ENCODE data around the gene ARHGAP35.
"Not testable (repeated sequence)": the region's sequence is repeated elsewhere in the genome, so short reads cannot be mapped to it uniquely, and the experiment has no call there.

ARHGAP35 gene

DNA sequence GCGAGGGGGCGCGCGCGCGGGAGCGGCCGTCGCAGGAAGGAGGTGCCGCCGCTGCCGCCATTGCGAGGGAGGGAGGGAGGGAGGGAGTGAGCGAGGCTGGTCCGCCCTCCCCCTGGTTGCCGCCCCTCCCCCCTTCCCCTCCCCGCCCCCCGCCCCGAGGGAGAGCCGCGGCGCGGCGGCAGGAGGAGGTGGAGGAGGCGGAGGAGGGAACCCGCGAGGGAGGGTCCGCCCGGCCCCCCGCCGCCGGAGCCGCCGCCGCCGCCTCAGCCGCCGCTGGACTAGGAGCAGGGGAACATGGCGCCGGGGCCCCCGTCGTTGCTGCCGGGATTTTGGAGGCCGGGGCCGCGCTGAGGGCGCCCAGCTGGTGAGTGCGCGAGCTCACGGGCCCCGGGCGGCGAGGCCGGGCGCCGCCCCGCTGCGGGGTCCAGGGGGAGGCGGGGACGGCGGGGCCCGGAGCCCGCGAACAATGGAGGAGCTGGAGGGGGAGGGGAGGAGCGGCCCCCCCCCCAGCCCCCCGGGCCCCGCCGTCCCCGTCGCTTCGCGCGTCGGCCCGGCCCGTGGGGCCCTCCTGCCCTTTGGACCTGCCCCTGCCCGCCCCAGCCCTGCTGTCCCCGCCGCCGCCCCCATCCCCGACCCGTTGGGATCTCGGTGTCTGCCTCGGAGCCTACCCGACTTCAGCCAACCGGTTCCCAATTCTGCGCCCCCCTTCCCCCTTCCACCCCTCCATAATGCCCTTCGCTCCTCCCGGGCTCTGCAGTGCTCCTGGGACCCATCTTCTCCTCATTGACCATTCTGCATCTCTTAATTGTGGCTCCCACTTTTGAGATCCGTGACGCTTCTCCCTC lies at the start of gene ARHGAP35:
Gene ARHGAP35, plus strand, starts transcription at position 152 of the 845 bp plus-strand sequence. CDS start 57,679 bp downstream, outside the sequence.
- Mint-ChIP-seq H3K9me3 (no peaks in the 10 kb centered on the region), H3K27me3 (no peaks in the 10 kb centered on the region), H3K4me3 (peak within 1 kb of the TSS; percentile 84), H3K4me1 (peaks cover 21% of the 10 kb centered on the region), H3K36me3 (peaks cover 6% of the 10 kb centered on the region), H3K27ac (peak within 1 kb of the TSS; percentile 93)
- peak; percentile 40 for ATAC-seq

DNA sequence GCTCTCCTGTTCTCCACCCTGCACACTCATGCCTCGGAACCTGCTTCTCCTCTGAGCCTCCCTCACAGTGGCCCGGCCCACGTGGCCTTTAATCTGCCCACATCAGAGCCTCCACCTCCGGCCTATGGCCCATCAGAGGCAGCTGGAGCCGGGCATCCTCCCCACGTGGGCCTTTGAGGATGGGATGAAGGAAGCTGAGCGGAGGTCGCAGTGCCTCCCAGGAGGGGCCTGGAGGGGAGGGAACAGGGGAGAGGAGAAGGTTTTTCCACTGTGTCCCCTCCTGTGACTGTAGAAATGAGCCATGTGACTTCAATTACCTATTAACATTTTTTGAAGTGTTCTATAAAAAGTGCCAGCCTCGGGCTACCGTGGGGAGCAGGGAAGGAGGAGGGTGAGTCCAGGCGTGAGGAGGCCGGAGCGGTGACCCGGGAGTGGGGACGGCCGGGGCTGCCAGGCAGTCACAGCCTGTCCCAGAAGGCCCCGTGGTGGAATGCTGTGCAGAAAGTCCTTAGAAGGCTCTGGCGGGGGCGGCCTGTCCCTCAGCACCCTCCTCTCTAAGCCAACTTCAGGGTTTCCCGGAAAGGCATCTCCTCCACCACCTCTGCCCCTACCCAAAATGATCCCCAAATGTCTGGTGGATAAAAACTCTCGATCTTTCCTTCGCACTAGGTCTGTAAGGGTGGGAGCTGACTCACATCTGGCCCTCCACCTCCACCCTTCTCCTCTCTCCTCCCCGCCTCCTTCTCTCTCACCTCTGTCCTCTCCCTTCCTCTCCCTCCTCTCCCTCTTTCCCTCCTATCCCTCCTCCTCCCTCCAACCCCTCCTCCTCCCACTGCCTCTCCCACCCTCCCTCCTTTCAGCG lies 47.6 kb upstream of the ARHGAP35 start:
- ATAC-seq = peak; percentile 27
- Mint-ChIP-seq H3K4me3 (no peak overlapping the region), H3K27ac (no peak overlapping the region), H3K27me3 (no peaks in the 10 kb centered on the region), H3K9me3 (no peaks in the 10 kb centered on the region), H3K4me1 (peaks cover 6% of the 10 kb centered on the region), H3K36me3 (no peaks in the 10 kb centered on the region)

DNA sequence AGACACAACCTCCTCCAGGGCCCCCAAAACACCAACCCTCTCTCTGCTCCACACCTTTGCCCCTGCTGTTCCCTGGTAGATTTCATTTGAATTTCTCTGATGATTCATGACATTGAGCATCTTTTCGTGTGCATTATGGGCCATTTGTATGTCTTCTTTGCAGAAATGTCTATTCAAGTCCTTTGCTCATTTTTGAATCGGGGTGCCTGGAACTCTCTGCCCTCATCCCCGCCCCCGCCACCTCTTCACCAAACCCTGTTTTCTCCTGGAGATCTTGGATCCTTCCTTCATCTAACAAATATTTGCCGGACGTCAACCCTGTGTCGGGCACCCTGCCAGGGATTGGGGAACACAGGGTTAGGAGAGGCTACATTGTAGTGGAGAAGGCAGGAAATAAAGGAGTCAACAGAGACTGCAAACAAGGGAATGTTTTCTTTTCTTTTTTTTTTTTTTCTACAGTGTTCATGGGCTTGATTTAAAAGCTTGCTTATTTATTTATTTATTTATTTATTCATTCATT lies 46.9 kb upstream of the ARHGAP35 start:
- Mint-ChIP-seq H3K4me3 (no peak overlapping the region), H3K27me3 (no peaks in the 10 kb centered on the region), H3K27ac (no peak overlapping the region), H3K36me3 (no peaks in the 10 kb centered on the region), H3K4me1 (peaks cover 9% of the 10 kb centered on the region), H3K9me3 (no peaks in the 10 kb centered on the region)
- ATAC-seq = no peak

DNA sequence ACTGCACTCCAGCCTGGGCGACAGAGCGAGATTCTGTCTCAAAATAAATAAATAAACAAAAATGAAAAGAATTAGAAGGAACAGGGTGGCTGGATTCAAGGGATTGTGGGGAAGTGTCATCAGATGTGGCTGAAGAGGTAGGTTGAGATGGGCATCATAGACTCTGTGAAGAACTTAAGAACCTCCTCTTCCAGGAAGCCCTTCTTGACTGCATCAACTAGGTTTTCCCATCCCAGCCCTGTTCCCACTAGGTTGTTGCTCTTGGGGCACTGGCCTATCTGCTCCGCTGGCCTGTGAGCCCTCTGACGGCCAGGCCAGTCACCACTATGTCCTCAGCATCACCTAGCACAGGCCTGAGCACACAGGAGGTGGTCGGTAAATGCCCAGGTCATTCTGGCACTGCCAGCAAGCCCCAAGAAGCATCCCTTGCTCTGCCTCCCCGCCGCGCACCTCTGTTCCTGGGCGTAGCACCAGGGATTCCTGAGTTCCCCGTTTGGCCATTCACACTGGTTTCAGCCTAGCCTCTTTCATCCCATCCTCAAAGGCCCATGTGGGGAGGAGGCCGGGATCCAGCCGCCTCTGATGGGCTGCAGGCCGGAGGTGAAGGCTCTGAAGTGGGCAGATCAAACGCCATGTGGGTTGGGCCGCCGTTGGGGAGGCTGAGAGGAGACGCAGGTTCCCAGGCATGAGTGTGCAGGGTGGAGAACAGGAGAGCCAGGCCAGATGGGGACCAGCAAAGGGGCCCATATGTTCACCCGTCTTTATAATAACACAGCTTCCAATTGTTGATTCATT lies 44.8 kb upstream of the ARHGAP35 start:
- peak overlapping the region; percentile 17 for H3K27ac Mint-ChIP-seq
- no peaks in the 10 kb centered on the region for H3K9me3 Mint-ChIP-seq
- no peak for ATAC-seq
- H3K4me1 Mint-ChIP-seq = peaks cover 24% of the 10 kb centered on the region
- no peaks in the 10 kb centered on the region for H3K27me3 Mint-ChIP-seq
- H3K36me3 Mint-ChIP-seq = no peaks in the 10 kb centered on the region
- H3K4me3 Mint-ChIP-seq = no peak overlapping the region

DNA sequence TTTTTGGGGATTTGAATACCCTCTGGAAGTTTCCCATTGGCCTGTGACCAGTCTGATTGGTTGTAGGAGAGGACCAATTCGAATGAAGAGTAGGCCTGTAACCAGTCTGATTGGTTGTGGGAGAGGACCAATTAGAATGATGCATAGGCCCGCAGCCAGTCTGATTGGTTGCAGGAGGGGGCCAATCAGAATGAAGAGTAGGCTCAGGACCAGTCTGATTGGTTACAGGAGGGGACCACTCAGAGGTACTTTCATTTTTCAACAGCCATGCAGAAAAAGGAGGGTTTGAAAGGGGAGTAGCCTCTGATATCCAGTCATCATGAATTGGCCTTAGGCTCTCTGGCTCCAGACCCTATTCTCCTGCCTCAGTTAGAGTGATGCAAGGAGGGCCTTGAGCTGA lies 42.0 kb upstream of the ARHGAP35 start:
- Mint-ChIP-seq H3K36me3 (no peaks in the 10 kb centered on the region), H3K4me3 (no peak overlapping the region), H3K9me3 (no peaks in the 10 kb centered on the region), H3K4me1 (peaks cover 38% of the 10 kb centered on the region), H3K27me3 (no peaks in the 10 kb centered on the region), H3K27ac (peak overlapping the region; percentile 77)
- no peak for ATAC-seq

DNA sequence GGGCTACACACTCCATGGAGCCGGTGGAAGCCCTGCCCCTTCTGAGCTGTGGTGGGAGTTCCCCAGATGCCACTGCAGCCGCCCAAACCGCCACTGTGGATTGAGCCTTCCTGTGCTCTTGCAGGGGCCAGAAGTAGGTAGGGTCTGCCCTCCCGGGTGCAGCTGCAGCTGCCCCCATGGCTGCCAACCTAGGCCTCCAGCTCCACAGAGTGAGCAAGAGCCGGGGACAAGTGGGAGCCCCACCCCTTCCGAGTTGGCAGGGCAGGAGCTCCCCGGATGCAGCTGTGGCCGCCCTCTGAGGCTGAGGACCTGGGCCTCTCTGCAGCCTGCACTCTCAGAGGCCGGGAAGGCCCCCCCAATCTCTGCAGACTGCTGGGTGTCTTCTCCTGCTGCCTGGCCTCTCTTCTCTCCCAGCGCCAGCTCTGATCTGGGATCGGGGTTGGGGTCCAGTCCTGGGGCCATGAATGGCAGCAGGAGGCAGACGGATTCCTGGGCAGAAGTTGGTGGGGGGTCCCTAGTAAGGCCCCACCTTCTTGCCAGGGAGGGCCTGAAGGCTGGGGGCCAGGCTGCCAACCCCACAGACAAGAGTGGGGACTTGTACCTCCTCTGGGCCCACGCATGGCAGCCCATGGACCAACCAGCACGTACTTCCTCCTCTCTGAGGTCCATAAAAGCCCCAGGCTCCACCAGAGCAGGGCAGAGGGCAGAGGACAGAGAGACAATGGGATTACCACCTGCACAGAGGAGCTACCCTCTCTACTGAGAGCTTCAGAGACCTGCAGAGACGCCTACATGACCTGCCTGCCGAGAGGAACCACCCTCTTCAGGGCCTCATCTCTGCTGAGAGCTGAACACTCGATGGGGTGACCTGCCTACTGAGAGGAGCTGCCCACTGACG lies 39.0 kb upstream of the ARHGAP35 start:
- Mint-ChIP-seq H3K27ac (peak overlapping the region; percentile 77), H3K9me3 (peaks cover 7% of the 10 kb centered on the region)

DNA sequence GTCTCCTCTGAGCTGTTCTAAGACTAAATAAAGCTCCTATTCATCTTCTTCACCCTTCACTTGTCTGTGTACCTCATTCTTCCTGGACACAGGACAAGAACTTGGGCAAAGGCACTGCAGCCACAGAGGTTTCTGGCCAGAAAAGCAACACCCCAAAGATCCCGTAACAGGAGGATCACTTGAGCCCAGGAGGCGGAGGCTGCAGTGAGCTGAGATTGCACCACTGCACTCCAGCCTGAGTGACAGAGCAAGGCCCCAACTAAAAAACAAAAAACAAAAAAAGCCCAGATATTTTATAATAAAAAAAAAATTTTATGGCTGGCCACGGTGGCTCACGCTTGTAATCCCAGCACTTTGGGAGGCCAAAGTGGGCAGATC lies 38.4 kb upstream of the ARHGAP35 start:
- not testable (repeated sequence) for H3K9me3 Mint-ChIP-seq, H3K36me3 Mint-ChIP-seq
- peak overlapping the region; percentile 48 for H3K4me3 Mint-ChIP-seq

More for the DNA sequence above, 39.0 kb upstream of the ARHGAP35 start:
- ATAC-seq = peak; percentile 85
- Mint-ChIP-seq H3K4me3 (peak overlapping the region; percentile 48), H3K27me3 (no peaks in the 10 kb centered on the region), H3K4me1 (peaks cover 58% of the 10 kb centered on the region), H3K36me3 (no peaks in the 10 kb centered on the region)

DNA sequence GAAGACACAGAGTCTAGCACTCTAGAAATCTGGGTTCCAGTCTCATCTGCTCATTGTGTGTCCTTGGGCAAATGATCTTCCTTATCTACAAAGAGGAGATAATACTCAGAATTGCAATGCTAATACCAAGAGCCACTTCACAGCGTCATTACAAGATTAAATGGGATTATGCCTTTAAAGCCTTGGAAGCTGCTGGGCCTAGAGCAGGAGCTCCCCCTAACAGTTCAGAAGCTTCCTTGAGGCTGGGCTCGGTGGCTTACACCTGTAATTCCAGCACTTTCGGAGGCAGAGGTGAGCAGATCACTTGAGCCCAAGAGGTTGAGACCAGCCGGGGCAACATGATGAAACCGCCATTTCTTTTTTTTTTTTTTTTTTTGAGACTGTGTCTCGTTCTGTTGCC lies 37.7 kb upstream of the ARHGAP35 start:
- ATAC-seq = no peak
- no peaks in the 10 kb centered on the region for H3K36me3 Mint-ChIP-seq
- peaks cover 58% of the 10 kb centered on the region for H3K4me1 Mint-ChIP-seq
- no peaks in the 10 kb centered on the region for H3K27me3 Mint-ChIP-seq
- H3K4me3 Mint-ChIP-seq = no peak overlapping the region
- H3K9me3 Mint-ChIP-seq = peaks cover 7% of the 10 kb centered on the region
- peak overlapping the region; percentile 77 for H3K27ac Mint-ChIP-seq

More for the DNA sequence above, 38.4 kb upstream of the ARHGAP35 start:
- Mint-ChIP-seq H3K27ac (peak overlapping the region; percentile 77), H3K4me1 (peaks cover 58% of the 10 kb centered on the region)
- ATAC-seq, H3K27me3 Mint-ChIP-seq: not testable (repeated sequence)

DNA sequence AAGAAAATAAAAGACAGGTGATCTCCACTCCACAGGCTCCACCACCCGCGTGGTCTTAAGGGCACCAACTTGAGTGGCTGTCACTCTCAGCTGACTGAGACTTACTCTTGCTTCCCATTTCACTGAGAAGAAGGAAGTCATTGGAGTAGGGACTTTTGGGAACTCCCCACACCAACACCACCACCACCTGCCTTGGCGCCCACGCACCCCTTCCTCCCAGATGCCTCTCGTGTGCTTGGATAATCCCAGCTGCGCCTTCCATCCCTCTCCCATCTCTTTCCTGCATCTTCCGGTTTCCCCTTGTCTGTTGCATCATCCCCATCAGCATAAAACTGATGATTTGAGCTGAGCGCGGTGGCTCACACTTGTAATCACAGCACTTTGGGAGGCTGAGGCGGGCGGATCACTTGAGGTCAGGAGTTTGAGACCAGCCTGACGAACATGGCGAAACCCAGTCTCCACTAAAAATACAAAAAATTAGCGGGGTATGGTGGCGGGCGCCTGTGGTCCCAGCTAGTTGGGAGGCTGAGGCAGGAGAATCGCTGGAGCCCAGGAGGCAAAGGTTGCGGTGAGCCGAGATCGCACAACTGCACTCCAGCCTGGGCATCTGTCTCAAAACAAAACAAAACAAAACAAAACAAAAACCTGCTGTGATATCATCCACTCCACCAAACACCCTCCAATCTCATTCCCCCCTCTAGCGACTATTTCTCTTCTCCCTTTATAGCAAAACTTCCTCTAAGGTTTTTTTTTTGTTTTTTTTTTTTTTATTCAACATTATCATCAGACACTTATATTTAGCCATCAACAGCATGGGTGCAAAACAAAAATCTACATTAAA lies 35.7 kb upstream of the ARHGAP35 start:
- Mint-ChIP-seq H3K27ac (peak overlapping the region; percentile 88), H3K4me3 (peak overlapping the region; percentile 53)

DNA sequence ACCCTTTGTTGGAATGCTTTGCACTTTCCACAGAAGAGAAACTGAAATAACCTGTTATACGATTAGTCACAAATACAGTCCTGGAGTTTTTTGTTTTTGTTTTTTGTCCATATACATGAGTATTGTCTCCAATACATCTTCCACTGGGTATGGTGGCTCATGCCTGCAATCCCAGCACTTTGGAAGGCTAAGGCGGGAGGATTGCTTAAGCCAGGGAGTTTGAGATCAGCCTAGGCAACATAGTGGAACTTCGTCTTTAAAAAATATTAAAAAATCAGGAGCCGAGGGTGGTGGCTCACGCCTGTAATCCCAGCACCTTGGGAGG lies 35.1 kb upstream of the ARHGAP35 start:
- ATAC-seq = no peak
- peak overlapping the region; percentile 88 for H3K27ac Mint-ChIP-seq
- peaks cover 7% of the 10 kb centered on the region for H3K9me3 Mint-ChIP-seq
- no peaks in the 10 kb centered on the region for H3K36me3 Mint-ChIP-seq
- no peak overlapping the region for H3K4me3 Mint-ChIP-seq
- H3K4me1 Mint-ChIP-seq = peaks cover 37% of the 10 kb centered on the region
- no peaks in the 10 kb centered on the region for H3K27me3 Mint-ChIP-seq

More for the DNA sequence above, 35.7 kb upstream of the ARHGAP35 start:
- ATAC-seq = peak; percentile 26
- Mint-ChIP-seq H3K36me3 (no peaks in the 10 kb centered on the region), H3K9me3 (peaks cover 7% of the 10 kb centered on the region), H3K4me1 (peaks cover 43% of the 10 kb centered on the region), H3K27me3 (no peaks in the 10 kb centered on the region)

DNA sequence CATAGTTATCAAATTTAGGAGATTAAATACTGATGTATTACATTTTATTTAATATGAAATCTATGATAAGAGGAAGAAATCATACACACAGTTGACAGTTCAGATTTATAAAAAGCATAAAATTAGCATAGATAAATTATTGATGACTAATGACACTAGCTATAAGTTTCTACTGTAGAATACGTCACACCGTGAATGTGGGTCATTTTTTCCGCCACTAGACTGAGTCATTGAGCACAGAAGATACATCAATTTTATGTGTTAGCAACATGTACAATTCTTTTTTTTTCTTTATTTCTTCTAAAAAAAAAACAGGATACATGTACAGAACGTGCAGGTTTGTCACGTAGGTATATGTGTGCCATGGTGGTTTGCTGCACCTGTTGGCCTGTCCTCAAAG lies 32.3 kb upstream of the ARHGAP35 start:
- no peak for ATAC-seq
- H3K36me3 Mint-ChIP-seq = no peaks in the 10 kb centered on the region
- H3K9me3 Mint-ChIP-seq = peaks cover 12% of the 10 kb centered on the region
- peaks cover 20% of the 10 kb centered on the region for H3K4me1 Mint-ChIP-seq
- no peaks in the 10 kb centered on the region for H3K27me3 Mint-ChIP-seq
- H3K4me3 Mint-ChIP-seq = no peak overlapping the region
- H3K27ac Mint-ChIP-seq = no peak overlapping the region

DNA sequence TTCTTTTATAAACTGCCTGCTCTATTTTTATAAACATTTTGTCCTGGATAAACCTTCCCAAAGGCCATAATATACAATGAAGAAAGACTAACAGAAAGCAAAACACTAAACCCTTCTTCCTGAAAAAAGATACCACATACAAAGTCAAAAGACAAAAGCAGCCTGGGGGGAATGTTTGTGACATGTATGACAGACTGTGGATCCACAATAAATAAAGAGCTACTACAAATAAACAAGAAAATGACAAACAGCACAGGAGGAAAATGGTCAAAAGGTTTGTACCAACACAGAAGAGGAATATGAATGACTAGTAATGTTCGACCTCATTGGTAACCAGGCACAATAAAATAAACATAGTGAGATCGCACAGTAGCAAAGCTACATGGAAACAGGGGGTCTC lies 29.9 kb upstream of the ARHGAP35 start:
- ATAC-seq = no peak
- H3K4me1 Mint-ChIP-seq = no peaks in the 10 kb centered on the region
- H3K4me3 Mint-ChIP-seq = no peak overlapping the region
- H3K27me3 Mint-ChIP-seq = no peaks in the 10 kb centered on the region
- H3K36me3 Mint-ChIP-seq = no peaks in the 10 kb centered on the region
- no peak overlapping the region for H3K27ac Mint-ChIP-seq
- H3K9me3 Mint-ChIP-seq = peaks cover 5% of the 10 kb centered on the region

DNA sequence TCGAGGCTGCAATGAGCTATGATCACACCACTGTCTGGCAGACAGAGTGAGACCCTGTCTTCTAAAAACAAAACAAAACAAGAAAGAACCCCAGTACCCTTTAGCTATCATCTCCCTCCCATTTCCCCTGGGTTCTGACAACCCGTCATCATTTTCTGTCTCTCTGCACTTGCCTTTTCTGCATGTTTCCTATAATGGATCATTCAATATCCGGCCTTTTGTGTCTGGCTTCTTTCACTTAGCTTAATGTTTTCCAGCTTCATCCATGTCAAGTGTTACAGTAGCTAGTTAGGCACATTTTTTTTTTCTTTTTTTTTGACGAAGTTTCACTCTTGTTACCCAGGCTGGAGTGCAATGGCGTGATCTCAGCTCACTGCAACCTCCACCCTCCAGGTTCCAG lies 26.7 kb upstream of the ARHGAP35 start:
- Mint-ChIP-seq H3K4me1 (no peaks in the 10 kb centered on the region), H3K27me3 (no peaks in the 10 kb centered on the region), H3K27ac (no peak overlapping the region), H3K36me3 (peaks cover 13% of the 10 kb centered on the region), H3K9me3 (peaks cover 5% of the 10 kb centered on the region), H3K4me3 (no peak overlapping the region)
- ATAC-seq = no peak

All from stimulated activated memory B cell treated with anti-CD40 and anti-IgM and Interleukin-4, amounts not matched to agents 10 μg/mL and 1 μg/mL and 100 μg/mL, for 72 hours (primary cell).